A673 (cell line): ENCODE measurements around the gene POM121C. TPM values are rescaled to one million over a fixed set of nuclear protein-coding genes. Genes with fewer than 3 reads are reported as not detected.
"Not testable (repeated sequence)": the region's sequence is repeated elsewhere in the genome, so short reads cannot be mapped to it uniquely, and the experiment has no call there.

Experiments
- BruUV-seq: library from RNA; stranded (reverse); fragments of 400-500 nt; replicated peaks from 2 replicates; lab custom pipeline; 2021; lab: Mats Ljungman, UMichigan
- CTCF ChIA-PET: fragments of 300-600 bp; sonication (Branson Sonifier 250); formaldehyde crosslinking; loops from one replicate; lab custom pipeline; 2022; ENCODE audit warnings: antibody characterized with exemption; lab: Charles Lee
- POLR2A ChIA-PET: fragments of 300-600 bp; sonication (Branson Sonifier 250); formaldehyde crosslinking; loops from one replicate; lab custom pipeline; 2022; ENCODE audit warnings: antibody characterized with exemption; ENCODE audit not compliant: low non-redundant PET; lab: Charles Lee
- DNase-seq: peaks from one replicate; pipeline ENCODE4 v3.0.0-alpha.2; 2015; ENCODE audit warnings: low spot score
- H3K27ac ChIP-seq: fragments of 200-600 bp; sonication (generic); 2 replicates; pipeline ENCODE4 v1.5.1; 2016; ENCODE audit warnings: mixed run types, low read depth, mild to moderate bottlenecking, mixed read lengths, antibody characterized with exemption, low read length; ENCODE audit not compliant: poor library complexity, severe bottlenecking
- H3K27me3 ChIP-seq: fragments of 200-600 bp; sonication (generic); replicated peaks from 2 replicates; pipeline ENCODE4 v1.6.1; 2017; ENCODE audit warnings: mixed run types, low read depth, mild to moderate bottlenecking, mixed read lengths, antibody characterized with exemption, low read length; ENCODE audit not compliant: insufficient read depth, poor library complexity
- H3K36me3 ChIP-seq: fragments of 200-600 bp; sonication (generic); 2 replicates; pipeline ENCODE4 v1.6.1; 2016; ENCODE audit warnings: mixed run types, mild to moderate bottlenecking, mixed read lengths, antibody characterized with exemption, low read length; ENCODE audit not compliant: insufficient read depth, poor library complexity, severe bottlenecking
- H3K4me1 ChIP-seq: fragments of 200-600 bp; sonication (generic); 2 replicates; pipeline ENCODE4 v1.6.1; 2017; ENCODE audit warnings: mixed run types, mild to moderate bottlenecking, mixed read lengths, antibody characterized with exemption, low read length; ENCODE audit not compliant: insufficient read depth, poor library complexity, severe bottlenecking
- H3K4me3 ChIP-seq: fragments of 200-600 bp; sonication (generic); 2 replicates; pipeline ENCODE4 v1.5.1; 2016; ENCODE audit warnings: low read depth, mixed run types, mild to moderate bottlenecking, mixed read lengths, low read length; ENCODE audit not compliant: poor library complexity, severe bottlenecking
- H3K9me3 ChIP-seq: fragments of 200-600 bp; sonication (generic); 2 replicates; pipeline ENCODE4 v1.6.1; 2016; ENCODE audit warnings: mixed run types, low read depth, mild to moderate bottlenecking, mixed read lengths, antibody characterized with exemption, low read length; ENCODE audit not compliant: poor library complexity, severe bottlenecking
- CTCF ChIP-seq: fragments of 300-800, 200-600 bp; sonication (generic); conservative IDR thresholded peaks from 2 replicates; pipeline ENCODE4 v1.5.1; 2017; ENCODE audit warnings: low read depth, mild to moderate bottlenecking, antibody characterized with exemption, low read length, moderate library complexity, mixed read lengths
- EZH2 ChIP-seq: fragments of 200-600 bp; sonication (generic); IDR thresholded peaks from 2 replicates; pipeline ENCODE4 v1.6.1; 2017; ENCODE audit warnings: borderline replicate concordance, low read depth, mild to moderate bottlenecking, mixed read lengths, antibody characterized with exemption, low read length; ENCODE audit not compliant: poor library complexity, severe bottlenecking
- intact Hi-C: fragments of 100-400 bp; cut with micrococcal nuclease; formaldehyde crosslinking; loops from one replicate; pipeline ENCODE4 v1.10.0; 2022; ENCODE audit not compliant: unreplicated experiment
- total RNA-seq: library from RNA; stranded (reverse); gene quantifications from 2 replicates; pipeline ENCODE4 v1.2.3, GENCODE V29; 2021

Gene POM121C
- total RNA-seq, 1 experiment from 2014 or later: 62.1 TPM

DNA sequence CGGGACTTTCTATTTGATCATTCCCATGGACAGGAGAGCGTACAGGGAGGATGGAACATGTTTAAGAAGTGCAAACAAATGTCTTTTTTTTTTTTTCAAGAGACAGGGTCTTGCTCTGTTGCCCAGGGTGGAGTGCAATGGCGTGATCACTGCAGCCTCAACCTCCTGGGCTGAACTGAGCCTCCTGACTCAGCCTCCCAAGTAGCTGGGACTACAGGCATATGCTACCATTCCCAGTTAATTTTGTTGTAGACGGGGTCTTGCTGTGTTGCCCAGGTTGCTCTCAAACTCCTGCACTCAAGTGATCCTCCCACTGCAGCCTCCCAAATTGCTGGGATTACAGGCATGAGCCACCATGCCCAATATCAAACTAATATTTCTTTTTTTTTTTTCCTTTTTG, 46.5 kb upstream of the POM121C start:
- TF ChIP-seq EZH2: no peak
- no peak for TF ChIP-seq CTCF
- no peak for DNase-seq
- intact Hi-C loops: no loop called here
- H3K9me3 ChIP-seq: no peaks in the 10 kb centered on the region
- CTCF ChIA-PET: no interaction called here
- H3K27ac ChIP-seq: no peak overlapping the region
- POLR2A ChIA-PET: no interaction called here
- H3K27me3 ChIP-seq: no peaks in the 10 kb centered on the region
- no TSS peak for BruUV-seq
- H3K36me3 ChIP-seq: no peaks in the 10 kb centered on the region
- no peaks in the 10 kb centered on the region for H3K4me1 ChIP-seq
- H3K4me3 ChIP-seq: no peak overlapping the region

DNA sequence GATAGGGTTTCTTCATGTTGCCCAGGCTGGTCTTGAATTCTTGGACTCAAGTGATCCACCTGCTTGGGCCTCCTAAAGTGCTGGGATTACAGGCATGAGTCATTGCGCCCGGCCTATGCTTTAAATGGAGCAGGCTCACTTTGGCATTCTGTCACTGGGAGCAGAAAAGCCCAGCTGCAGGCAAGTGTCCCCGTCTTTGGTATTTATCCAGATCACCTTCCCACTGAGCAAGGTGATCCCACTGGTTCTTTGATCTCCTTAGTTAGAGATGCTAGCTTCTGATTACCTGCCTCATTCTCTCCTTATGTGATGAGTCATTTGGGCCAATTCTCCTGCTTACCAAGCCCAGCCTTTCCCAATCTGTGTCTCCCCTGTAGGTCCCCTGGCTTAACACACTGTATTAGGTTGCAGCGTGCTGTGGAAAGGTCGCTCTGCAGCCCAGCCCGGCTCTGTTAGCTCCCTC, 45.3 kb upstream of the POM121C start:
- Histone ChIP-seq H3K36me3 (no peaks in the 10 kb centered on the region), H3K4me3 (no peak overlapping the region), H3K4me1 (no peaks in the 10 kb centered on the region), H3K9me3 (no peaks in the 10 kb centered on the region), H3K27ac (no peak overlapping the region), H3K27me3 (no peaks in the 10 kb centered on the region)
- intact Hi-C loops: no loop called here
- CTCF ChIA-PET: no interaction called here
- TF ChIP-seq CTCF (no peak), EZH2 (no peak)
- peak; percentile 14 for DNase-seq
- BruUV-seq: no TSS peak
- POLR2A ChIA-PET: no interaction called here

- DNase-seq, H3K9me3 ChIP-seq, BruUV-seq, H3K27me3 ChIP-seq, intact Hi-C loops, H3K4me1 ChIP-seq, CTCF ChIA-PET, POLR2A ChIA-PET: not testable (repeated sequence)
- Histone ChIP-seq H3K4me3 (peak overlapping the region; percentile 94), H3K36me3 (peaks cover 21% of the 10 kb centered on the region), H3K27ac (peak overlapping the region; percentile 84)
Measured at GRCh38 chr7:75527224-75527722, 41.2 kb upstream of the POM121C start.

DNA sequence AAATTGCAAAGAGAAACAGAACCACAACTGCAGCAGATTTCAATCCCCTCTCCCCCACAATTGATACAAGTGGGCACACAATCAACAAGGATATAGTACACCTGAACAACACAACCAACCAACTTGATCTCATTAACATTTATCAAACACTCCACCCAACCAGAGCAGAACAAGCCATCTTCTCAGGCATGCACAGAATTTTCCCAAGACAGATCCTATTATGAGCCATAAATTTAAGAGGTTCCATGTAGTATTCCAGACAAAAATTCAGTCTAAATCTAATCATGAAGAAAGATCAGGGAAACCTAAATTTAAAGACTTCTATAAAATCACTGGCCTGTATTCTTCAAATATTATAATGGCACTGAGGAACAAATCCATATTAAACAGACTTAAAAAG, 35.6 kb upstream of the POM121C start:
- H3K4me1 ChIP-seq, CTCF ChIA-PET, H3K27ac ChIP-seq, intact Hi-C loops, DNase-seq, H3K4me3 ChIP-seq, H3K9me3 ChIP-seq, POLR2A ChIA-PET, H3K27me3 ChIP-seq, BruUV-seq: not testable (repeated sequence)
- H3K36me3 ChIP-seq: peaks cover 27% of the 10 kb centered on the region

DNA sequence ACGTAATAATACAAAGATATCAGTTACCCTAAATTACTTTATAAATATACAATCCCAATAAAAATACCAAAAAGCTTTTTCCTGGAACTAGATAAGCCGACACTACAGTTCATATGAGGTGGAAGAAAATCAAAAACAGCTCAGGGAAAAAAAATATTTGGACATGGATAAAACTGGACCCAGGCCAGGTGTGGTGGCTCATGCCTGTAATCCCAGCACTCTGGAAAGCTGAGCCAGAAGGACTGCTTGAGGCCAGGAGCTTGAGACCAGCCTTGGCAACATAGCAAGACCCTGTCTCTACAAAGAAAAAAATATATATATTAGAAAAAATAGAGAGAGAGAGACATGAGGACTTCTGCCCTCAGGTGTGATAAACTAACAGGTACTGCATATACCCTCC, 32.7 kb upstream of the POM121C start:
- H3K27ac ChIP-seq, DNase-seq, intact Hi-C loops, H3K4me3 ChIP-seq, BruUV-seq, H3K9me3 ChIP-seq, POLR2A ChIA-PET, H3K27me3 ChIP-seq, CTCF ChIA-PET, H3K4me1 ChIP-seq: not testable (repeated sequence)
- H3K36me3 ChIP-seq: peaks cover 21% of the 10 kb centered on the region

DNA sequence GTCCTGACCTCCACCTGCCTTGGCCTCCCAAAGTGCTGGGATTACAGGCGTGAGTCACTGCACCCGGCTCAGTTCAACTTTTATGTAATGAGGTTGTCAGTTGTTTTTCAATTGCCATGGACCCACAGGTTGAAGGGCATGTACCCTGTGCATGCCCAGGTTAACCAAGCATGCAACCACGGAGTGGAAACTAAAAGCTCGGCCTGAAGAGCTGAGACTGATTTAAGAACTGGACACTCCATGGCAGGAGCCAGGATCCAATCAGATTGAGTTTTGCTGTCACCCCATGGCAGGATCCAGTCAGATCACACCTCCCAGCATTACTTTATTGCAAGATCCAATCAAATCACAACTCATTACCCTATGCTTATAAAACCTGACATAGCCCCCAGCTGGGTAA, 22.9 kb upstream of the POM121C start:
- POLR2A ChIA-PET, H3K36me3 ChIP-seq, intact Hi-C loops, DNase-seq, CTCF ChIA-PET, H3K9me3 ChIP-seq, H3K27me3 ChIP-seq, H3K27ac ChIP-seq, H3K4me3 ChIP-seq, BruUV-seq, H3K4me1 ChIP-seq: not testable (repeated sequence)
